HG02642 (cell line): Measurements from ENCODE around the gene CHRNB1.

Source experiments
- ATAC-seq: cut with Tn5 transposase; IDR thresholded peaks from one replicate; pipeline ENCODE4 v1.9.1; 2021; ENCODE audit warnings: mild to moderate bottlenecking; ENCODE audit not compliant: unreplicated experiment, poor library complexity

Gene CHRNB1

GRCh38 chr17:7436556-7437368 lies 8.1 kb upstream of the CHRNB1 start:
- ATAC-seq, result peak; percentile 32

- no peak for ATAC-seq
These were observed 7.4 kb upstream of the CHRNB1 start for GRCh38 chr17:7437369-7437863.

GRCh38 chr17:7437950-7438614 lies 6.8 kb upstream of the CHRNB1 start:
- no peak for ATAC-seq

GRCh38 chr17:7438656-7439460 lies 6.0 kb upstream of the CHRNB1 start:
- ATAC-seq, result no peak

GRCh38 chr17:7439462-7440112 lies 5.3 kb upstream of the CHRNB1 start, which contains the start of gene FGF11:
Gene FGF11 (plus strand): TSS chr17:7439512. CDS start chr17:7439621, 109 bp downstream.
- ATAC-seq, result no peak

- no peak for ATAC-seq
These were observed 4.6 kb upstream of the CHRNB1 start for GRCh38 chr17:7440113-7440833.

- no peak for ATAC-seq
These were observed 4.0 kb upstream of the CHRNB1 start for GRCh38 chr17:7440834-7441195.

- ATAC-seq, result no peak
These were observed 3.6 kb upstream of the CHRNB1 start for GRCh38 chr17:7441266-7441665.

GRCh38 chr17:7442142-7442541 lies 2.7 kb upstream of the CHRNB1 start:
- ATAC-seq, result no peak

- ATAC-seq, result no peak
These were observed 1.1 kb upstream of the CHRNB1 start for GRCh38 chr17:7443499-7444485.

GRCh38 chr17:7445619-7445968 lies 733 bp downstream of the CHRNB1 start:
- ATAC-seq, result no peak

- no peak for ATAC-seq
These were observed 3.6 kb downstream of the CHRNB1 start for GRCh38 chr17:7448461-7448860.

- ATAC-seq, result no peak
These were observed 15.2 kb downstream of the CHRNB1 start for GRCh38 chr17:7459961-7460545.

GRCh38 chr17:7460850-7461660 lies 16.2 kb downstream of the CHRNB1 start:
- ATAC-seq, result no peak

- ATAC-seq, result no peak
These were observed 17.9 kb downstream of the CHRNB1 start for GRCh38 chr17:7462474-7463371.

GRCh38 chr17:7463372-7463846 lies 18.5 kb downstream of the CHRNB1 start:
- no peak for ATAC-seq
